ENCODE data around the gene GNAZ. TPM values are rescaled to one million over a fixed set of nuclear protein-coding genes. Genes with fewer than 3 reads are reported as not detected.

The GNAZ gene
- total RNA-seq, 1 donor from 2014 or later = 3.1 TPM

DNA sequence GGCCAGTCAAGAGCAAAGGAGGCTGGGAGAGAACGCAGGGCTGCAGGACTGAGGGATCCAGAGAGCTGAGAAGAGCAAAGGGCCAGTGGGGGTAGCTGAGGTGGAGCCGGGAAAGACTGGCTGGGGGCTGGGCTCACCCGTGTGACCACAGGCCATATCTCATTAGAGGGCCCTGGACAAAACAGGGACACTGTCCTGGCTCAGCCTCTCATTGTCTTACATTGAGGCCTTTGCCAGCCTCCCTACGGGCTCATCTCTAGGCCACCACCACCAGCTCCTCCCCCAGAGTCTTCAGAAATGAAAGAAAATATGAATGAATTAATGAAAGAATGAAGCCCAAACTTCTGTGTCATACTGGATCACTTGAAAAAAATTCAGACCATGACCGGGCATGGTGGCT, 84.1 kb downstream of the GNAZ start:
- ATAC-seq (no peak), DNase-seq (ENCODE audit: missing footprints) (no peak)
- intact Hi-C loops (cut with DNase I) = no loop called here

GRCh38 chr22:23155143-23155542, 84.8 kb downstream of the GNAZ start:
- intact Hi-C loops (cut with DNase I) = no loop called here
- ATAC-seq = no peak
- no peak for DNase-seq (ENCODE audit: missing footprints)

DNA sequence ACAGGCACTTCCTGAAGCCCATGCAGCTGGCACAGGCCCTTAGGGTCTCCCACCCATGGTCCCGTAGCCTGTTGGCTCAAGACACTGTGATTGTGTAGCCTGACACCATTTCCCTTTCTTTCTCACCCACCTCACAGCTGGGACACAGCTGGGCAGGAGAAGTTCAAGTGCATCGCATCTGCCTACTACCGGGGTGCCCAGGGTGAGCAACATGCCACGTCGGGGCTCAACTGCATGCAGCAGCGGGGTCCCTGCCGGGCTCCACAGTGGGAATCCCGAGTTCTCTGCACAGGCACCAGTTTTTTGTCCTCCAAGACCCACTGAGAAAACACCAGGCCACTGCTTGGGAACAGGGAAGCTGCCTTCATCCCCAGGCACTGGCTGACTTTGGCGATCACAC, 85.5 kb downstream of the GNAZ start:
- intact Hi-C loops (cut with DNase I) = no loop called here
- ATAC-seq = no peak
- DNase-seq (ENCODE audit: missing footprints) = no peak

DNA sequence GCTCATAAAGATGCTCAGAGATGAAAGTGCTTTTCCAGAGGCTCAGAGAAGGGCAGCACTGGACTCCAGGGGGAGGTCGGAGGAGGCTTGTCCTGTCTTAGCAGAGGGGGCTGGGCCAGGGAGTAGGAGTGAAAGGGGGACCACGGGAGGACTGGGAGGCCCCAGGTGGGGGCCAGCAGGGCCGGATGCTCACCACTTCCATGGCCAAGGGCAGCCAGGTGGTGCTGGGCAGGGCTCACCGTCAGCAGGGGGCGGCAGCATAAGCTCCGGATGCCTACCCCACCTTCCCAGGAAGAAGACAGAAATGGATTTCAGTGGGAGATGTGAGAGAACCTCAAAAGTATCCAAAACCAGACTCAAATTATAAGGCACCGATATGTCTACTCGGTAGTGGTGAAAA, 86.0 kb downstream of the GNAZ start:
- intact Hi-C loops (cut with DNase I) = no loop called here
- no peak for DNase-seq (ENCODE audit: missing footprints)
- no peak for ATAC-seq

- DNase-seq (ENCODE audit: missing footprints) (no peak), ATAC-seq (peak; percentile 2)
- intact Hi-C loops (cut with DNase I) = no loop called here
Observed at GRCh38 chr22:23157560-23158515, 87.5 kb downstream of the GNAZ start.

DNA sequence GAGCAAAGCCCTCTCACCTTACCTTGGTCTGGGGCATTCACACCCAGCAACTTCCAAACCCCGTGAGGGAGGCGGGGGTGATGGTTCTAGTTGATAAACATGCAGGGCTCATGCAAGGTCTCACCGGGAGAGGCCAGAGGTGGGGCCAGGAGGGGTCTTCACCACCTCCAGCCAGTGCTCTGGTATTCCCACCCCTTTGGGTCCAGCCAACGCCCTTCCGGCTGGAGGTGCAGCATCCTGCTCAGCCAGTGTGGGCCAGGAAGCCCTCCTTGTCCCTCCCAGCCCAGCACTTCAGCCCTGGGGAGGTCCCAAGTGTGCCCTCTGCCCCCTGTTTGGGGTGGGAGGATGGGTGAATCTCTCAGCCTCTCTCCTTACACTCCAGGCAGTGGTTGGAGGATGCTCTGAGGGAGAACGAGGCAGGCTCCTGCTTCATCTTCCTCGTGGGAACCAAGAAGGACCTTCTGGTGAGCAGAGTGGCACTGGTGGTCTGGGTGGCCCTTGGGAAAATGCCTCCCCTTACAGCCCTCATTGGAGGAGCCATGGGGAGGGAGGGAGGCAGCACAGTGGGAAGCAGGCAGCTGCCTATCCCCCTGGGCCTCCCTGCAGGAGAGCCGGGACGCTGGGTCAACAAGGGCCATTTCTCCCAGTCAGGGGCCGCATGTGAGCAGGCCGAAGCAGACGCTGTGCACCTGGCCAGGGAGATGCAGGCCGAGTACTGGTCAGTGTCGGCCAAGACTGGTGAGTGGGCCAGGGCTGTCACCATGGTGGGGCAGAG, 88.4 kb downstream of the GNAZ start:
- no peak for DNase-seq (ENCODE audit: missing footprints)
- no peak for ATAC-seq
- intact Hi-C loops (cut with DNase I) = no loop called here

DNA sequence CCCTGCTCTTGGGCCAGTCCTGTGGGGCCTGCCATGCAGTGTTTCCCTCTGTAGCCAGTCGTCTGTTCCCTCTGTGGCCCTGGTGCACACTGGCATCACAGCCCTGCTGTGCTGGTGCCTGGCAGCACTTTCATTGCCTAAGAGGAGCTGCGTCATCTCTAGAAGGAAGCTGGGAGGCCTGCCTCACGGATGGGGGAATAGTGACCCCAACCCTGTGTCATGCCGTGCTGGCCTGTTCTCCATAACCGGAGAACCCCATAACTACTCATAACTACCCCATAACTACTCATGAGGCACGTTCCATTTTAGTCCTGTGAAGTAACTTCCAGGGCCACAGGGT, 88.9 kb downstream of the GNAZ start:
- DNase-seq (ENCODE audit: missing footprints) (no peak), ATAC-seq (no peak)
- intact Hi-C loops (cut with DNase I) = no loop called here

GRCh38 chr22:23161029-23161428, 90.7 kb downstream of the GNAZ start:
- intact Hi-C loops (cut with DNase I) = no loop called here
- ATAC-seq (no peak), DNase-seq (ENCODE audit: missing footprints) (no peak)

DNA sequence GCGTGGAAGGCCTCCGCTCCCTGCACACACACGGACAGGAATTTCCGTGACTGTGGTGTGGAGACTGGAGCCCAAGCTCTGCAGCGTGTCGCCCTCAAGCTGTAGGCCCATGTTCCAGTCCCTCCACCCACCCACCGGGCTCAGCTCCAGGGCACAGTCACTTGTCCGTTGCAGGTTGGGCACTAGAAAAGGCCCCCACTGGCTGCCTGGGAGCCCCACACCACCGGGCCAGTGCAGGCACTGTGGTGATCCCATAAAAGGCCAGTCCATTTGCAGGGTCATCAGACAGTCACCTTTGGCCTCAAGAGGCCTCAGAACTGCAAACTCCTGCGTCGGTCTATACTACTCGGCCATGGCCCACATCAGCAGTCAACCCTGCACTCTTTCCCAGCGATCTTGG, 91.3 kb downstream of the GNAZ start:
- no peak for DNase-seq (ENCODE audit: missing footprints)
- no peak for ATAC-seq
- intact Hi-C loops (cut with DNase I) = no loop called here

DNA sequence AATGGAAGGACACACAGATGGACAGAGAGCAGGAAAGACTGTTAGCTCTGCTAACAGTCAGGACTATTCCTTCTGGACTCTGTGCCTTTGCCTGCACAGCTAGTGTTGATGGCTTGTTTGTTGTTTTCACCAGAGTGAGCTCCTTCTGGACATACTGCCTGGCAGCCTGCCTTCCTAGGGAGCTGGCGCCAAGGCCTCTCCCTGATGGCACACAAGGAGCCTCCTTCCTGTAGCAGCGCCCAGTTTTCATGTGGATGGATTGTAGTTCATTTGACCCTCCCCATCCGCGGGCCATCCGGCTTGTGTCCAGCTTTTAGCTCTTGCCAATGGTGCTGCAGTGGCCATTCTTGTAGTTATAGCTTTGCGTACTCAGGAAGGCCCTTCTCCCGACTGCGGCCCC, 93.3 kb downstream of the GNAZ start:
- intact Hi-C loops (cut with DNase I) = no loop called here
- ATAC-seq = peak; percentile 55

DNA sequence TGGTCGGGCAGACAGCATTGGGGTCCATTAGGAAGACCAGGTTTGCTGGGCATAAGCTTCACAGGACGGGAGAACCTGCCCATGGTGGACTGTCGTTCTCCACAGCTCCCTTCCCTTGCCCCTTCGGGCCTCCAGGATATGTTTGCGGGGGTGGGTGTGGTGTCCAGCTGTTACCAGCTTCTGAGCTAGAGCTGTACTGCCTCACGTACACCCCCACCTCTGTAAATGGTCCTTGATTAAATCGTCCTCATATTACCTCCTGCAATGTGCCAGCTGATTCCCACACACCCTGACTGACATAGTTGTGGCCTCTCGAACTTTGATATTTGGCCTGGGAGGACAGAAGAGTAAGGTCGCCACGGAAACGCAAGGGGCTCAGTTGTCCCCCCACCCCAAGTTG, 93.8 kb downstream of the GNAZ start:
- no peak for DNase-seq (ENCODE audit: missing footprints)
- ATAC-seq = no peak
- intact Hi-C loops (cut with DNase I) = no loop called here

More for the DNA sequence above, 93.3 kb downstream of the GNAZ start:
- peak; percentile 83 for DNase-seq (ENCODE audit: missing footprints)

- DNase-seq (ENCODE audit: missing footprints) (no peak), ATAC-seq (no peak)
Observed at GRCh38 chr22:23166042-23166831, 95.9 kb downstream of the GNAZ start.

DNA sequence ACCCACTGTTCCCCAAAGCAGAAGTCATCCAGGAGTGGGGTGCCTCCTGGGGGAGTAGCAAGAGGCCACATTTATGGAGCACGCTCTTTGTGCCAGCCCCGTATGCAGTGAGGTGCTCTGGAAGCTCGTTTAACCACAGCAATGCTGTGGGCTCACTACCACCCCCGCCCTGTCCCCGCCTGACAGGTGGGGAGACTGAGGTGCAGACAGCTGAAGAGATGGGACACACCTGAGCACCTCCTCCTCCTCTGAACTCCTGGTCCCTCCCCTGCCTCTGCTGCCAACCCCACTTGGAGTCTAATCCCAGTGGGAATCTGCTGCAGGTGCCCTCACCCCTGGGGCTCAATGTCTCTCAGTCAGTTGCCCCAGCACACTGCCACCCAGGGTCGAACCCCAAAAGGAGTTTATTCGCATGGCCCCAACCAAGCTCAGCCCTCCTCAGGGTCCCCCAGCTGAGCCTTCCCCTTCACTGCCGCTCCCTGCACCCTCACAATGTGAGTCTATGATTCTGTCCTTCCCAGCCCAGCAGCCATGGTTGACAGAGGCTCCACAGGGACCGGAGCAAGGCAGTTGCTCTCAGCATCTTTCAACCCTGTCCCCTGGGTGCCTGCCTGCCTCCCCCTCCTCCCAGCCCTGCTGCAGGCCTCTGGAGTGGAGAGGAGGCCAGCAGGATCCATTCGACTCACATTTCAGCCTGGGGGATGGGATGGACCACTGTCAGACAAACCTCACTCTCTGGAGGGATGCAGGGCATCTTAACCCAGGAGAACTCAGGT, 96.7 kb downstream of the GNAZ start:
- ATAC-seq (no peak), DNase-seq (ENCODE audit: missing footprints) (no peak)
- intact Hi-C loops (cut with DNase I) = no loop called here

More at GRCh38 chr22:23166042-23166831, 95.9 kb downstream of the GNAZ start:
- intact Hi-C loops (cut with DNase I) = no loop called here

GRCh38 chr22:23168391-23169042, 98.2 kb downstream of the GNAZ start:
- intact Hi-C loops (cut with DNase I) = no loop called here
- DNase-seq (ENCODE audit: missing footprints) (no peak), ATAC-seq (no peak)

DNA sequence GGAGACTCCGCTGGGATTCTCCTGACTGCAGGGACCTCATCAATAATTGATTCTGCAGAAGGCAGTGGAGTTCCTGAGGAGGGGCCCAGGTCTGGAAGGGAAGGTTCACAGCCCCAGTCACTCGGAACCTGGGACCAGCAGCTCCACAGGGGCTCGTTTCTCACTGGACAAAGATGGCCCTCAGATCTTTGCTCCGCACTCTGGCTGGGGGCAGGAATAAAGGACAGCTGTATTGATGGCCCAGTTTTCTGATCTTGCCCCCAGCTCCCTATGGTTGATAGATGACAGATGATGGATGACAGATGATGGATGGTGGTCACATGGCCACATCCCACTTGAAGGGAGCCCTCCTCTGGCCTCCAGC, 98.7 kb downstream of the GNAZ start:
- no peak for DNase-seq (ENCODE audit: missing footprints)
- no peak for ATAC-seq
- intact Hi-C loops (cut with DNase I) = no loop called here
